WERI-Rb-1 (cell line): Measurements from ENCODE around the gene TBC1D2.

Experiments used
- DNase-seq: peaks from one replicate; pipeline ENCODE4 v3.0.0-alpha.2; 2020
- H3K27ac ChIP-seq: fragments of 250-450 bp; sonication (Bioruptor Pico); 2 replicates; pipeline ENCODE4 v1.5.1; 2020; ENCODE audit warnings: mild to moderate bottlenecking, moderate library complexity
- H3K27me3 ChIP-seq: fragments of 250-450 bp; sonication (Bioruptor Pico); 2 replicates; pipeline ENCODE4 v1.5.1; 2021; ENCODE audit warnings: mild to moderate bottlenecking, low read depth, moderate library complexity; ENCODE audit not compliant: insufficient read depth, severe bottlenecking
- H3K36me3 ChIP-seq: fragments of 250-450 bp; sonication (Bioruptor Pico); 2 replicates; pipeline ENCODE4 v1.5.1; 2020; ENCODE audit warnings: mild to moderate bottlenecking, moderate library complexity
- H3K4me3 ChIP-seq: 2 replicates; pipeline ENCODE4 v1.5.1; 2011; ENCODE audit warnings: low read depth, mild to moderate bottlenecking, control low read depth, low read length
- H3K9me3 ChIP-seq: fragments of 250-450 bp; sonication (Bioruptor Pico); 2 replicates; pipeline ENCODE4 v1.5.1; 2021; ENCODE audit warnings: mild to moderate bottlenecking, moderate library complexity; ENCODE audit not compliant: severe bottlenecking
- CTCF ChIP-seq: IDR thresholded peaks from 2 replicates; pipeline ENCODE4 v1.5.1; 2011; ENCODE audit warnings: low read depth, mild to moderate bottlenecking, control low read depth, inconsistent platforms, low read length

TBC1D2 gene

DNA sequence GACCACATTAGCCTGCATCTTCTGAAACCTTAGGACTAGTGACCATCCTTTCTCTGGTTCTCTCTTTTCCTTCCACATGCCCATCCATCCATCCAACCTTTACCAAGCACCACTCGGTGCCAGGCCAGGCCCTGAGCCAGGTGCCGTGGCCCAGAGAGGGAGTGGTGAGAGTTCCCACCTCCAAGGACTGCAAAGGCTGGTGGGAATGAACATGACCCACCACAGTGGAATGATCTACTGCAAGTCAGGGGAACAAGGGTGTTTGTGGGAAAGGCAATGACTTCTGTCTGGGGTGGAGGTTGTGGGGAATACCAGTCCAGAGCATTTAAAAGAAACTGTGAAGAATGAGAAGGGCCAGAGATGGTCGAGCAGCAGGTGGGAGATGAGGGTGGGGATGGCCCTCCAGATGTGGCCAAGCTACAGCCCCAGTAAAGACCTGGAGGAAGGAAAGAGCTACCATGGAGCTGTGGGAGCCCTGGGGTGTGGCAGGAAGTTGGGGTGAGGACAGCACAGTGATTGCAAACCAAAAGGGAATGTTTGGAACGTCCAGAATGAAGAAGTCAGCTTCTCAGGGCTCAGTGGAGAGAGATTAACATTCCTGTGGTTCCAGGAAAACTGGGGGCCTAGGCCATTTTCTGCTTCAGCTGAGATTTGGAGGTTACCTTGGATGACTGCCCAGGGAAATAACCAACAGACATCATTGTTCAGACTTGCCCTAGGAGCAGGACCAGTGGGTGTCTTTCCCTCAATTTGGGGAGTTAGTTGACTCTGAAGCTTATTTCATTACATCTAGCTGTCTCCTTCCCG, 32.4 kb downstream of the TBC1D2 start:
- no peaks in the 10 kb centered on the region for H3K9me3 ChIP-seq
- no peak overlapping the region for H3K4me3 ChIP-seq
- TF ChIP-seq CTCF: no peak
- H3K27me3 ChIP-seq: no peaks in the 10 kb centered on the region
- DNase-seq: no peak
- no peak overlapping the region for H3K27ac ChIP-seq
- H3K36me3 ChIP-seq: peaks cover 14% of the 10 kb centered on the region

DNA sequence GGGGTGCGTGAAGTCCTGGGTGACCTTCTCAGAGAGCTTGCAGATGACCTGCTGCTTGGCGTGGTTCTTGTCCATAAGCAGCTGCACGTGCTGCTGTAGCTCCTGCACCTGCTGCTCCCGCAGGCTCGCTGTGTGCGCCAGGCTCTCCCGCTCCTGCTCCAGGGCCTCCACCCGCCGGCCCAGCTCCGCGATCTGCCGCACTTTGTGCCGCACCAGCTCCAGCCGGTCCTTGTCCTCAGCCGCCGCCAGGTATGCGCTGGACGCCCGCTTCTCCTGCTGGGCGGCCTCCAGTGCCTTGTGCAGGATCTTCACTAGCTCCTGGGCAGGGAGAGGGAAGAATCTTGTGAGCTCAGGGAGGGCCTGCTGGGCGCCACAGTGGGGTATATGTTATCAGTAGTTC, 34.5 kb downstream of the TBC1D2 start:
- no peak for DNase-seq
- H3K36me3 ChIP-seq: peaks cover 13% of the 10 kb centered on the region
- TF ChIP-seq CTCF: no peak
- H3K27ac ChIP-seq: no peak overlapping the region
- no peaks in the 10 kb centered on the region for H3K27me3 ChIP-seq
- no peak overlapping the region for H3K4me3 ChIP-seq
- no peaks in the 10 kb centered on the region for H3K9me3 ChIP-seq

GRCh38 chr9:98219794-98220370, 35.6 kb downstream of the TBC1D2 start:
- DNase-seq: no peak
- no peaks in the 10 kb centered on the region for H3K27me3 ChIP-seq
- H3K9me3 ChIP-seq: no peaks in the 10 kb centered on the region
- peaks cover 13% of the 10 kb centered on the region for H3K36me3 ChIP-seq
- no peak for TF ChIP-seq CTCF
- H3K4me3 ChIP-seq: no peak overlapping the region
- no peak overlapping the region for H3K27ac ChIP-seq

GRCh38 chr9:98219364-98219716, 36.1 kb downstream of the TBC1D2 start:
- peaks cover 13% of the 10 kb centered on the region for H3K36me3 ChIP-seq
- H3K27ac ChIP-seq: no peak overlapping the region
- H3K4me3 ChIP-seq: no peak overlapping the region
- no peak for DNase-seq
- TF ChIP-seq CTCF: no peak
- H3K9me3 ChIP-seq: no peaks in the 10 kb centered on the region
- no peaks in the 10 kb centered on the region for H3K27me3 ChIP-seq

DNA sequence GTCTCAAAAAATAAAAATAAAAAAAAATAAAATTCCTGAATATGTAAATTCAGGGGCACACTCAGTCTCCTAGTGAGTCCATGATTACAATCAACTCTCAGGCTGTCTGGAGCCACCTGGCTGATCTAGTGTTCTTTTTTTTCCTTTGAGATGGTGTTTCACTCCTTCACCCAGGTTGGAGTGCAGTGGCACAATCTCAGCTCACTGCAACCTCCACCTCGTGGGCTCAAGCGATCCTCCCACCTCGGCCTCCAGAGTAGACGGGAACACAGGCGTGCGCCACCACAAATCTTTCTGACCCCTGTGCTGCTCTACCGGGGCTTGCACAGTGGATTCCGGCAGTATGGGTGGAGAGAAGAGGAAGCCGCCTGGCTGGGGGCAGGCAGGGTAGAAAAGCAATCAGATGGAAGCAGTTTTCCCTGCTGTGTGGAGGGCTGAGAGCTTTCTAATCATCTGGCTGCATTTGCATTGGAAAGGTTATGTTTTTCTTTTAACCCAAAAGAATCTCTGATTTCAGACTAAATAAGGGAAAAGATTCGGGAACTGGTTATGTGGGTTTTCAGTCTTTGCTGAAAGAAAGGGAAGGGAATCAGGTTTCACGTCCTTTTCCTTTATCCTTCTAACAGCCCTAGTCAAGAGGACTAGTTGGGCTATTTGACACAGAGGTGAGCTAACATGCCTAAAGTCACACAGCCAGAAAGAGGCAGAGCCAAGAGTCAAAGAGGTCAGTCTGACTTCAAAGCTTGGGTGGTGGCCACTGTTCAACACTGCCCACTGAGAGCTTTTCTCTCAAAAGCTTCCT, 36.7 kb downstream of the TBC1D2 start:
- H3K27ac ChIP-seq: no peak overlapping the region

More for the DNA sequence above, 36.7 kb downstream of the TBC1D2 start:
- Histone ChIP-seq H3K27me3 (no peaks in the 10 kb centered on the region), H3K36me3 (peaks cover 15% of the 10 kb centered on the region), H3K4me3 (no peak overlapping the region), H3K9me3 (no peaks in the 10 kb centered on the region)
- no peak for TF ChIP-seq CTCF
- no peak for DNase-seq
